K562 (cell line): ENCODE data around the gene TMEM33. TPM values are rescaled to one million over a fixed set of nuclear protein-coding genes. Genes with fewer than 3 reads are reported as not detected.
A peak's percentile ranks its signal among the peaks of the same experiment; 100 is the strongest.

Experiments used
- ATAC-seq: fragments of 200-7000 bp; cut with Tn5 transposase; 3 replicates; pipeline ENCODE4 v1.9.1; 2020; ENCODE audit warnings: moderate library complexity
- BruUV-seq: library from RNA; stranded (reverse); fragments of 400-500 nt; replicated peaks from 2 replicates; lab custom pipeline; 2021; lab: Mats Ljungman, UMichigan
- CTCF ChIA-PET: fragments of 300-600 bp; formaldehyde crosslinking; extraction: SDS; loops from one replicate; lab custom pipeline; 2021; ENCODE audit warnings: low intra/inter-chr PET ratio; lab: Yijun Ruan, JAX
- POLR2A ChIA-PET: fragments of 300-600, 350-650 bp; sonication (Branson Sonifier 250); formaldehyde crosslinking; extraction: SDS; loops from one replicate; lab custom pipeline; 2021; ENCODE audit warnings: antibody characterized with exemption, inconsistent platforms; lab: Yijun Ruan, JAX
- DNase-seq, 4 experiments: peaks; one replicate each; pipeline versions ENCODE4 v3.0.0 to v3.0.0-alpha.2; 2011 to 2018; ENCODE audit warnings: low spot score in 3 of 4, mixed read lengths in 3 of 4; ENCODE audit errors: extremely low read depth in 1 of 4
- FAIRE-seq: peaks from 2 replicates; lab custom pipeline; 2011; peaks lifted over from hg19 to GRCh38; lab: Jason Lieb, UNC
- H2AFZ ChIP-seq: 2 replicates; pipeline ENCODE4 v1.6.0; 2011; ENCODE audit warnings: low read depth, low read length, control low read depth, inconsistent platforms
- H3K27ac ChIP-seq: fragments of 200-600 bp; 3 replicates; pipeline ENCODE4 v1.8.0; 2011; ENCODE audit warnings: low read depth, mild to moderate bottlenecking, control low read depth, inconsistent platforms, low read length, moderate library complexity, mixed read lengths; ENCODE audit errors: extremely low read depth
- H3K27me3 ChIP-seq, 2 experiments: fragments of 300-600 bp in 1 of 2; 2 replicates in 1 of 2; 3 replicates in 1 of 2; pipeline versions ENCODE4 v1.6.0 to v1.8.0; 2011; ENCODE audit warnings: inconsistent platforms in 2 of 2, low read length in 2 of 2, mild to moderate bottlenecking in 1 of 2, mixed read lengths in 1 of 2, moderate library complexity in 1 of 2; ENCODE audit not compliant: control insufficient read depth in 2 of 2, insufficient read depth in 2 of 2
- H3K36me3 ChIP-seq: fragments of 300-600 bp; 3 replicates; pipeline ENCODE4 v1.8.0; 2011; ENCODE audit warnings: mild to moderate bottlenecking, low read length, inconsistent platforms; ENCODE audit not compliant: control insufficient read depth, insufficient read depth
- H3K4me1 ChIP-seq, 2 experiments: fragments of 200-600 bp in 1 of 2; replicated peaks in 1 of 2; 2 replicates in 1 of 2; 3 replicates in 1 of 2; pipeline versions ENCODE4 v1.5.1 to v1.8.0; 2011; ENCODE audit warnings: inconsistent platforms in 2 of 2, low read length in 2 of 2, mild to moderate bottlenecking in 1 of 2, mixed read lengths in 1 of 2, moderate library complexity in 1 of 2; ENCODE audit not compliant: control insufficient read depth in 2 of 2, insufficient read depth in 2 of 2
- H3K4me2 ChIP-seq: 2 replicates; pipeline ENCODE4 v1.6.1; 2011; ENCODE audit warnings: low read length, control low read depth, inconsistent platforms, mixed read lengths; ENCODE audit not compliant: insufficient read depth
- H3K4me3 ChIP-seq: fragments of 200-600 bp; sonication (generic), shearing (Covaris generic); 2 replicates; pipeline ENCODE4 v1.5.1; 2016; ENCODE audit warnings: control low read depth, inconsistent platforms
- H3K79me2 ChIP-seq: fragments of 200-600 bp; 3 replicates; pipeline ENCODE4 v1.8.0; 2011; ENCODE audit warnings: low read length, inconsistent platforms; ENCODE audit not compliant: control insufficient read depth, insufficient read depth
- H3K9ac ChIP-seq, 2 experiments: 2 replicates each; pipeline versions ENCODE4 v1.6.0 to v1.6.1; 2011; ENCODE audit warnings: low read depth in 2 of 2, low read length in 2 of 2, control low read depth in 1 of 2, inconsistent platforms in 1 of 2, mild to moderate bottlenecking in 1 of 2, mixed read lengths in 1 of 2; ENCODE audit not compliant: insufficient read depth in 1 of 2
- H3K9me1 ChIP-seq: one replicate; pipeline ENCODE4 v1.6.0; 2011; ENCODE audit warnings: inconsistent platforms, mild to moderate bottlenecking, low read length, moderate library complexity; ENCODE audit not compliant: control insufficient read depth, insufficient read depth
- H3K9me3 ChIP-seq: replicated peaks from 2 replicates; pipeline ENCODE4 v1.5.1; 2011; ENCODE audit warnings: low read depth, low read length, inconsistent platforms; ENCODE audit not compliant: control insufficient read depth, insufficient read depth
- H4K20me1 ChIP-seq: replicated peaks from 2 replicates; pipeline ENCODE4 v1.6.1; 2011; ENCODE audit warnings: low read length, inconsistent platforms, mixed read lengths; ENCODE audit not compliant: control insufficient read depth, insufficient read depth
- EWSR1 ChIP-seq: fragments of 450-650 bp; IDR thresholded peaks from 2 replicates; pipeline ENCODE4 v1.6.1; 2018; ENCODE audit warnings: borderline replicate concordance, mild to moderate bottlenecking, low read depth, moderate library complexity; ENCODE audit not compliant: partially characterized antibody
- NR2C2 ChIP-seq, 2 experiments: fragments of 200-800 bp in 1 of 2; sonication (Bioruptor generic) in 1 of 2; sonication (generic) in 1 of 2; formaldehyde crosslinking in 1 of 2; IDR thresholded peaks; 2 replicates each; pipeline versions ENCODE4 v1.6.1 to v1.8.0; 2016 to 2022; ENCODE audit warnings: mild to moderate bottlenecking in 1 of 2, missing compliant biosample characterization in 1 of 2, missing genetic modification characterization in 1 of 2, missing genetic modification reagents in 1 of 2
- ZNF717 ChIP-seq: fragments of 250-450 bp; sonication (Bioruptor Pico); IDR thresholded peaks from 2 replicates; pipeline ENCODE4 v1.5.0; 2021
- ZNF77 ChIP-seq: fragments of 250-450 bp; sonication (Bioruptor Pico); IDR thresholded peaks from 2 replicates; pipeline ENCODE4 v1.5.0; 2020
- in situ Hi-C: fragments of 300-500 bp; cut with MboI; formaldehyde crosslinking; loops from 4 replicates; pipeline ENCODE4 v1.15.0; 2018; ENCODE audit warnings: inconsistent platforms, mixed read lengths
- intact Hi-C: fragments of 100-400 bp; cut with micrococcal nuclease; formaldehyde crosslinking; loops from 2 replicates; pipeline ENCODE4 v1.14.2; 2022
- polyA plus RNA-seq, 8 experiments: library from polyadenylated mRNA; depleted of rRNA in 4 of 8; stranded (reverse) in 5 of 8; unstranded in 3 of 8; fragments of >200 nt; fragmentation: Nextera tagmentation in 2 of 8; fragmentation: Illumina TruSeq in 1 of 8; extraction: Ambion mirVana in 2 of 8; extraction: Trizol in 1 of 8; gene quantifications; 2 replicates each; pipeline versions ENCODE4 v1.2.1 to v1.2.3, GENCODE V29; 2011 to 2014; ENCODE audit warnings: inconsistent platforms in 1 of 8, missing spikeins in 1 of 8
- total RNA-seq, 7 experiments: library from RNA; depleted of rRNA in 6 of 7; stranded (reverse); fragments of >200 nt in 6 of 7; fragmentation: Illumina TruSeq in 2 of 7; extraction: Trizol in 2 of 7; gene quantifications; 2 replicates each; pipeline versions ENCODE4 v1.2.1 to v1.2.3, GENCODE V29; 2011 to 2021; ENCODE audit warnings: low replicate concordance in 1 of 7
- TF ChIP-seq, protein P1 (sequence below): fragments of 250-450 bp; sonication (Bioruptor Pico); IDR thresholded peaks from 2 replicates; pipeline ENCODE4 v1.5.0; 2021

TMEM33 gene
- total and polyA plus RNA-seq, 9 of the 15 experiments (the other 6 are each of a cell fraction or from before 2014, with no cell fraction given), result 16.8 to 85.9 (median 67.9) TPM

DNA sequence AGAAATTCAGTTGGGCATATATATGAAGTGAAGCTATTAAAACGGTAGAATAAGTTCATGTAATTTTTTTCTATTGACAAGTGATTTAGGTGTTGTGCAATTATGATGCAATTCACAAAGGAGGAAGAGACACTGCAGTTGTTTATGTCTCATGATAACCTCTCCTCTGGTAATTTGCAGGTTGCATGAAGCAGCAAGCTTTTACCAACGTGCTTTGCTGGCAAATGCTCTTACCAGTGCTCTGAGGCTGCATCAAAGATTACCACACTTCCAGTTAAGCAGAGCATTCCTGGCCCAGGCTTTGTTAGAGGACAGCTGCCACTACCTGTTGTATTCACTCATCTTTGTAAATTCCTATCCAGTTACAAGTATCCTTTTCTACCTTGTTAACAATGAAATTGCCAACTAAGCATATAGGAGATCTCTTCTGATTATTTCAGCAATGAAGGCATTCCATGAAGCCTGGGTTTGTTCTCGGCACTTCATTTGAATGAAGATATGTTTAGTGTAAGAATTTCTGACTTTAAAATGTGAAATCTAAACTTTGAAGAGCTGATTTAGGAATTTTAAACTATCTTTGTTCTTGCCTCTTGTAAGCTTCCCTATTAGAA is 3.9 kb downstream of the TMEM33 start (continued):
- TF ChIP-seq, protein P1, sequence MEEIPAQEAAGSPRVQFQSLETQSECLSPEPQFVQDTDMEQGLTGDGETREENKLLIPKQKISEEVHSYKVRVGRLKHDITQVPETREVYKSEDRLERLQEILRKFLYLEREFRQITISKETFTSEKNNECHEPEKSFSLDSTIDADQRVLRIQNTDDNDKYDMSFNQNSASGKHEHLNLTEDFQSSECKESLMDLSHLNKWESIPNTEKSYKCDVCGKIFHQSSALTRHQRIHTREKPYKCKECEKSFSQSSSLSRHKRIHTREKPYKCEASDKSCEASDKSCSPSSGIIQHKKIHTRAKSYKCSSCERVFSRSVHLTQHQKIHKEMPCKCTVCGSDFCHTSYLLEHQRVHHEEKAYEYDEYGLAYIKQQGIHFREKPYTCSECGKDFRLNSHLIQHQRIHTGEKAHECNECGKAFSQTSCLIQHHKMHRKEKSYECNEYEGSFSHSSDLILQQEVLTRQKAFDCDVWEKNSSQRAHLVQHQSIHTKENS, result no peak
- no peak for TF ChIP-seq ZNF717 (CRISPR knock-in tag)
- no peak for TF ChIP-seq NR2C2 (CRISPR knock-in tag; IDR thresholded peaks at IDR 0.05)
- peak; percentile 34; the same call in 1 of the 2 replicates for TF ChIP-seq NR2C2 (tag; IDR thresholded peaks at IDR 0.05)
- TF ChIP-seq EWSR1, result no peak

DNA sequence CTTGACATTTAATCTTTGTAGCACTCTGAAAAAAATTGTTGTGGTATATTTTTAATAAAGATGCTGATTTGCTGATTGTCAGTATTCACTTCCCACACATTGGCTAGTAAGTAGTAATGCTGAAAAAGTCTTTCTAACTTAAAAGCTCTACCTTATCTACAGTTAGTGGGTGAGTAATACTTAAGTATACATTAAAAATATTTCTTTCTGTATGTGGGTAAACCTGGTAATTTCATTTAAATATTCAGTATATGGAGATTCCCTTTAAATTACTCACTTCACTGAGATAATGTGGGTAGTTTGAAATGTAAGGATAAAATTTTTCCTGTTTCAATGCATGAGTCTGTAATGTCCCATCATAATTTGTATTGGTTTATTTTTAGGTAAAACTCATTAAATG is 5.6 kb downstream of the TMEM33 start:
- Histone ChIP-seq H3K36me3 (peaks cover 84% of the 10 kb centered on the region), H2AFZ (no peak overlapping the region), H3K9me3 (no peaks in the 10 kb centered on the region), H3K4me2 (no peak overlapping the region), H3K9me1 (no peaks in the 10 kb centered on the region), H3K27me3 (no peaks in the 10 kb centered on the region), H3K79me2 (peaks cover 61% of the 10 kb centered on the region), H3K9ac (no peak overlapping the region), H3K4me1 (peaks cover 3 to 6% of the 10 kb centered on the region in 2 experiments; a peak in 3 of 5 replicates), H4K20me1 (no peaks in the 10 kb centered on the region), H3K27ac (no peak overlapping the region), H3K4me3 (no peak overlapping the region)
- no peak for FAIRE-seq
- POLR2A ChIA-PET, result interaction anchor here (1.0 kb wide), 1 partner anchor 11 kb away, joined by 3 read pairs; no protein-coding TSS in a partner anchor
- in situ Hi-C loops, result no loop called here
- TF ChIP-seq EWSR1, result no peak
- no peak for TF ChIP-seq ZNF77 (CRISPR knock-in tag)
- CTCF ChIA-PET, result no interaction called here
- DNase-seq, result no peak
- ATAC-seq, result no peak
- intact Hi-C loops, result no loop called here
- no TSS peak for BruUV-seq
